ENCODE measurements around the gene MRPL21. TPM values are rescaled to one million over a fixed set of nuclear protein-coding genes. Genes with fewer than 3 reads are reported as not detected.

Gene MRPL21
- polyA plus RNA-seq, 2 of the 4 experiments (the other 2 are of a cell fraction), result 116 to 131 TPM

- no peak overlapping the region for H3K4me3 ChIP-seq
- no peaks in the 10 kb centered on the region for H3K9me3 ChIP-seq
- CTCF ChIA-PET, result interaction anchor here (1.4 kb wide), 3 partner anchors 16 to 214 kb away, joined by 3 to 6 read pairs (median 3); no protein-coding TSS in a partner anchor
- POLR2A ChIA-PET, result interaction anchor here (1.4 kb wide), 1 partner anchor 62 kb away, joined by 3 read pairs; no protein-coding TSS in a partner anchor
- FAIRE-seq, result no peak
- no peaks in the 10 kb centered on the region for H3K4me1 ChIP-seq
- H3K4me2 ChIP-seq, result no peak overlapping the region
- H3K27ac ChIP-seq, result no peak overlapping the region
- DNase-seq (ENCODE audit: low read depth in 1 of 2, low spot score in 1 of 2), result peak; percentile 31 to 33
- TF ChIP-seq FOSL2 (IDR thresholded peaks at IDR 0.05) (no peak), FOSL2 (CRISPR knock-in tag; IDR thresholded peaks at IDR 0.05) (no peak), TFCP2L1 (CRISPR knock-in tag; IDR thresholded peaks at IDR 0.05) (no peak), HOXB13 (CRISPR knock-in tag; IDR thresholded peaks at IDR 0.05; ENCODE audit: low read depth) (no peak), ELK1 (IDR thresholded peaks at IDR 0.05; ENCODE audit: low read depth, low read length) (no peak), RNF2 (IDR thresholded peaks at IDR 0.05; ENCODE audit: borderline replicate concordance, low read depth) (no peak), NPAS2 (CRISPR knock-in tag; IDR thresholded peaks at IDR 0.05; ENCODE audit: borderline replicate concordance) (no peak)
- peak in 1 of 2 experiments; percentile 49; a peak in 3 of 6 replicates for ATAC-seq
- WGBS (ENCODE audit: missing lambda C conversion rate), result 86% methylated on average over 18 of the region's 18 CpGs
Measured at GRCh38 chr11:68946416-68947090, 42.9 kb upstream of the MRPL21 start.

GRCh38 chr11:68942751-68943271 is 39.2 kb upstream of the MRPL21 start:
- WGBS (ENCODE audit: missing lambda C conversion rate), result 73% methylated on average over 3 of the region's 9 CpGs

More at GRCh38 chr11:68942751-68943271, 39.2 kb upstream of the MRPL21 start:
- no peaks in the 10 kb centered on the region for H3K9me3 ChIP-seq
- ATAC-seq (peak in 1 of 2 experiments; percentile 30; a peak in 2 of 6 replicates), FAIRE-seq (no peak), DNase-seq (ENCODE audit: low read depth in 1 of 2, low spot score in 1 of 2) (no peak)
- ChIA-PET POLR2A (no interaction called here), CTCF (interaction anchor here (0.6 kb wide), 1 partner anchor 56 kb away, joined by 3 read pairs; no protein-coding TSS in a partner anchor)
- no peaks in the 10 kb centered on the region for H3K4me1 ChIP-seq
- no peak overlapping the region for H3K4me2 ChIP-seq
- no peak overlapping the region for H3K4me3 ChIP-seq
- H3K27ac ChIP-seq, result no peak overlapping the region
- TF ChIP-seq ZFP36 (IDR thresholded peaks at IDR 0.05; ENCODE audit: borderline replicate concordance, partially characterized antibody), result no peak
- no peak for TF ChIP-seq ZC3H11A (IDR thresholded peaks at IDR 0.05)
- no peak for TF ChIP-seq REST (IDR thresholded peaks at IDR 0.05)
- TF ChIP-seq JUNB (IDR thresholded peaks at IDR 0.05), result no peak
- TF ChIP-seq USF2 (IDR thresholded peaks at IDR 0.05), result no peak
- TF ChIP-seq CTCF (IDR thresholded peaks at IDR 0.05), result no peak
- TF ChIP-seq RAD21 (conservative IDR thresholded peaks at IDR 0.05 in 1 of 2, IDR thresholded peaks at IDR 0.05 in 1 of 2), result no peak
- TF ChIP-seq GATA3 (IDR thresholded peaks at IDR 0.05; ENCODE audit: borderline replicate concordance), result no peak
- no peak for TF ChIP-seq E2F6 (IDR thresholded peaks at IDR 0.05; ENCODE audit: borderline replicate concordance, low read depth)
- no peak for TF ChIP-seq JUN (IDR thresholded peaks at IDR 0.05)
- TF ChIP-seq CHD4 (IDR thresholded peaks at IDR 0.05; ENCODE audit: borderline replicate concordance), result no peak
- TF ChIP-seq HEYL (CRISPR knock-in tag; IDR thresholded peaks at IDR 0.05), result no peak
- no peak for TF ChIP-seq SMC3 (IDR thresholded peaks at IDR 0.05)
- TF ChIP-seq EHF (CRISPR knock-in tag; IDR thresholded peaks at IDR 0.05), result no peak
- no peak for TF ChIP-seq NFE2L2 (conservative IDR thresholded peaks at IDR 0.05; ENCODE audit: low read length)

All from A549 (cell line).